ENCODE data around the gene GNG14. TPM values are rescaled to one million over a fixed set of nuclear protein-coding genes. Genes with fewer than 3 reads are reported as not detected.

GNG14 gene
- total and polyA plus RNA-seq, 2 of the 13 experiments (the other 11 are each of a cell fraction or from before 2014, with no cell fraction given): not detected

DNA sequence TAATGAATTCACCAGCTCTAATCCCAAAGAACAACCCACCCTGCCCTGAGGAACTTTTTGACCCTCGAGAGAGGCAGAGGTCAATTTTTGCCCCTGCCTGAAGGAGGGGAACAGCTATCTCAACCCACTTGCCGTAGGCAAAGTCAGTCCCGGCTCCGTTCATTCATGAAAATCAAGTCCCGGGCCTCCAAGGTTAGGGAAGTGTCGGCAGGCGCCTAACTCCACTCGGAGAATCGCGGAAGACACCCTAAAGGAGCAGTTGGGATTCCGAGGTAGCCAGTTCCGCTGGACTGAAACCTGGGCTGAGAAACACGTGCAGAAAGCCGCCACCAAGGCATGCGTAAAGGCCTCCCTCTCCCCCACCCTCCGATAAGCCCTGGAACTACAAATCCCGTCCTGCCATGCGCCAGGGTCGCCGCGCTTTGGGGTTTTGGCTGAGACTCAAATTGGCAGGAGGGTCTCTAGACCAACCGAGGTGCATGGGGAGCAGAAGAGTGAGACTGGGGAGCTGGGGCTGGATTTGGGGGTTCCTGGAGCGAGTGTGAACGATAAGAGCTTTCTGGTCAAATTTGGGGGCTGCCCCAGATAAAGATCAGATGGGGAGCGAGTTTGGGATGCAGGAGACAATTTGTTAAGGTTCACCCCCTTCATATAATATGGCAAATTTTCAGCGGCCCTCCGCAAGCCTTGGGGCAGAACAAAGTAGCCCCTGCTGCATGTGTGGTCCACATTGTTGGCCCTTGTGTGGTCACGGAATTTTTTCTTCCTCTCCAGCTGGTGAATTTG lies 36.0 kb downstream of the GNG14 start, which contains the start of gene TNPO2 (continued):
- no peak for TF ChIP-seq ELF4 (CRISPR knock-in tag; IDR thresholded peaks at IDR 0.05; ENCODE audit: borderline replicate concordance)
- TF ChIP-seq TOPORS (CRISPR knock-in tag; IDR thresholded peaks at IDR 0.05): no peak
- no peak; the same call in 1 of the 2 replicates for TF ChIP-seq ETV6 (CRISPR knock-in tag; conservative IDR thresholded peaks at IDR 0.05)
- TF ChIP-seq ZNF776 (CRISPR knock-in tag; IDR thresholded peaks at IDR 0.05): 0 out of 2 replicates have a peak, but pooled peaks have one; percentile 54
- TF ChIP-seq, protein P1, sequence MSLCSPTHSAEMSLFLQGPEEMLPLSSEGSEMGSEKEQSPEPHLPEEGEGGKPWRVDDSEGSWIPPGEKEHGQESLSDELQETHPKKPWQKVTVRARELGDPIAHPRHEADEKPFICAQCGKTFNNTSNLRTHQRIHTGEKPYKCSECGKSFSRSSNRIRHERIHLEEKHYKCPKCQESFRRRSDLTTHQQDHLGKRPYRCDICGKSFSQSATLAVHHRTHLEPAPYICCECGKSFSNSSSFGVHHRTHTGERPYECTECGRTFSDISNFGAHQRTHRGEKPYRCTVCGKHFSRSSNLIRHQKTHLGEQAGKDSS (CRISPR knock-in tag; IDR thresholded peaks at IDR 0.05; ENCODE audit: borderline replicate concordance, low read depth): no peak
- no peak for TF ChIP-seq ISX (CRISPR knock-in tag; conservative IDR thresholded peaks at IDR 0.05)
- no peak for TF ChIP-seq ZNF367 (CRISPR knock-in tag; IDR thresholded peaks at IDR 0.05; ENCODE audit: borderline replicate concordance)
- TF ChIP-seq RBFOX2 (IDR thresholded peaks at IDR 0.05; ENCODE audit: low read depth, low read length): no peak
- TF ChIP-seq ASH2L (IDR thresholded peaks at IDR 0.05; ENCODE audit: insufficient read length, low read depth, low read length): peak; percentile 26
- 0 out of 2 replicates have a peak, but pooled peaks have one; percentile 18 for TF ChIP-seq KDM3A (CRISPR knock-in tag; IDR thresholded peaks at IDR 0.05; ENCODE audit: low read depth)
- no peak for TF ChIP-seq HNRNPK (IDR thresholded peaks at IDR 0.05; ENCODE audit: low read depth, low read length, poor library complexity, severe bottlenecking)
- no peak for TF ChIP-seq SOX5 (CRISPR knock-in tag; IDR thresholded peaks at IDR 0.05; ENCODE audit: borderline replicate concordance)
- TF ChIP-seq, protein P2, sequence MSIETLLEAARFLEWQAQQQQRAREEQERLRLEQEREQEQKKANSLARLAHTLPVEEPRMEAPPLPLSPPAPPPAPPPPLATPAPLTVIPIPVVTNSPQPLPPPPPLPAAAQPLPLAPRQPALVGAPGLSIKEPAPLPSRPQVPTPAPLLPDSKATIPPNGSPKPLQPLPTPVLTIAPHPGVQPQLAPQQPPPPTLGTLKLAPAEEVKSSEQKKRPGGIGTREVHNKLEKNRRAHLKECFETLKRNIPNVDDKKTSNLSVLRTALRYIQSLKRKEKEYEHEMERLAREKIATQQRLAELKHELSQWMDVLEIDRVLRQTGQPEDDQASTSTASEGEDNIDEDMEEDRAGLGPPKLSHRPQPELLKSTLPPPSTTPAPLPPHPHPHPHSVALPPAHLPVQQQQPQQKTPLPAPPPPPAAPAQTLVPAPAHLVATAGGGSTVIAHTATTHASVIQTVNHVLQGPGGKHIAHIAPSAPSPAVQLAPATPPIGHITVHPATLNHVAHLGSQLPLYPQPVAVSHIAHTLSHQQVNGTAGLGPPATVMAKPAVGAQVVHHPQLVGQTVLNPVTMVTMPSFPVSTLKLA (IDR thresholded peaks at IDR 0.05): peak; percentile 63
- TF ChIP-seq, protein P3, sequence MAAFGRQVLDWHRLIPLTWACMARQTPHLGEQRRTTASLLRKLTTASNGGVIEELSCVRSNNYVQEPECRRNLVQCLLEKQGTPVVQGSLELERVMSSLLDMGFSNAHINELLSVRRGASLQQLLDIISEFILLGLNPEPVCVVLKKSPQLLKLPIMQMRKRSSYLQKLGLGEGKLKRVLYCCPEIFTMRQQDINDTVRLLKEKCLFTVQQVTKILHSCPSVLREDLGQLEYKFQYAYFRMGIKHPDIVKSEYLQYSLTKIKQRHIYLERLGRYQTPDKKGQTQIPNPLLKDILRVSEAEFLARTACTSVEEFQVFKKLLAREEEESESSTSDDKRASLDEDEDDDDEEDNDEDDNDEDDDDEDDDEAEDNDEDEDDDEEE (CRISPR knock-in tag; IDR thresholded peaks at IDR 0.05): no peak
- TF ChIP-seq SNAI1 (CRISPR knock-in tag; IDR thresholded peaks at IDR 0.05; ENCODE audit: borderline replicate concordance): no peak
- TF ChIP-seq, protein P4, sequence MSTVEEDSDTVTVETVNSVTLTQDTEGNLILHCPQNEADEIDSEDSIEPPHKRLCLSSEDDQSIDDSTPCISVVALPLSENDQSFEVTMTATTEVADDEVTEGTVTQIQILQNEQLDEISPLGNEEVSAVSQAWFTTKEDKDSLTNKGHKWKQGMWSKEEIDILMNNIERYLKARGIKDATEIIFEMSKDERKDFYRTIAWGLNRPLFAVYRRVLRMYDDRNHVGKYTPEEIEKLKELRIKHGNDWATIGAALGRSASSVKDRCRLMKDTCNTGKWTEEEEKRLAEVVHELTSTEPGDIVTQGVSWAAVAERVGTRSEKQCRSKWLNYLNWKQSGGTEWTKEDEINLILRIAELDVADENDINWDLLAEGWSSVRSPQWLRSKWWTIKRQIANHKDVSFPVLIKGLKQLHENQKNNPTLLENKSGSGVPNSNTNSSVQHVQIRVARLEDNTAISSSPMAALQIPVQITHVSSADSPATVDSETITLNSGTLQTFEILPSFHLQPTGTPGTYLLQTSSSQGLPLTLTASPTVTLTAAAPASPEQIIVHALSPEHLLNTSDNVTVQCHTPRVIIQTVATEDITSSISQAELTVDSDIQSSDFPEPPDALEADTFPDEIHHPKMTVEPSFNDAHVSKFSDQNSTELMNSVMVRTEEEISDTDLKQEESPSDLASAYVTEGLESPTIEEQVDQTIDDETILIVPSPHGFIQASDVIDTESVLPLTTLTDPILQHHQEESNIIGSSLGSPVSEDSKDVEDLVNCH (CRISPR knock-in tag; IDR thresholded peaks at IDR 0.05): no peak
- TF ChIP-seq, protein P5, sequence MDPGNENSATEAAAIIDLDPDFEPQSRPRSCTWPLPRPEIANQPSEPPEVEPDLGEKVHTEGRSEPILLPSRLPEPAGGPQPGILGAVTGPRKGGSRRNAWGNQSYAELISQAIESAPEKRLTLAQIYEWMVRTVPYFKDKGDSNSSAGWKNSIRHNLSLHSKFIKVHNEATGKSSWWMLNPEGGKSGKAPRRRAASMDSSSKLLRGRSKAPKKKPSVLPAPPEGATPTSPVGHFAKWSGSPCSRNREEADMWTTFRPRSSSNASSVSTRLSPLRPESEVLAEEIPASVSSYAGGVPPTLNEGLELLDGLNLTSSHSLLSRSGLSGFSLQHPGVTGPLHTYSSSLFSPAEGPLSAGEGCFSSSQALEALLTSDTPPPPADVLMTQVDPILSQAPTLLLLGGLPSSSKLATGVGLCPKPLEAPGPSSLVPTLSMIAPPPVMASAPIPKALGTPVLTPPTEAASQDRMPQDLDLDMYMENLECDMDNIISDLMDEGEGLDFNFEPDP (CRISPR knock-in tag; conservative IDR thresholded peaks at IDR 0.05): no peak
- no peak for TF ChIP-seq ZNF775 (CRISPR knock-in tag; IDR thresholded peaks at IDR 0.05; ENCODE audit: borderline replicate concordance)
- no peak for TF ChIP-seq TOE1 (CRISPR knock-in tag; IDR thresholded peaks at IDR 0.05)
- no peak for TF ChIP-seq FOXP1 (IDR thresholded peaks at IDR 0.05)
- no peak for TF ChIP-seq FOXP1 (CRISPR knock-in tag; IDR thresholded peaks at IDR 0.05)
- no peak for TF ChIP-seq GATA4 (IDR thresholded peaks at IDR 0.05; ENCODE audit: borderline replicate concordance, low read depth)
- TF ChIP-seq KMT2B (CRISPR knock-in tag; IDR thresholded peaks at IDR 0.05): peak; percentile 71
